GM19324 (cell line): ENCODE results near the gene KDM4B.
"Not testable (repeated sequence)": the region's sequence is repeated elsewhere in the genome, so short reads cannot be mapped to it uniquely, and the experiment has no call there.

Experiments
- ATAC-seq: cut with Tn5 transposase; IDR thresholded peaks from one replicate; pipeline ENCODE4 v1.9.1; 2021; ENCODE audit warnings: mild to moderate bottlenecking, moderate library complexity; ENCODE audit not compliant: unreplicated experiment, low FRiP score

KDM4B gene

DNA sequence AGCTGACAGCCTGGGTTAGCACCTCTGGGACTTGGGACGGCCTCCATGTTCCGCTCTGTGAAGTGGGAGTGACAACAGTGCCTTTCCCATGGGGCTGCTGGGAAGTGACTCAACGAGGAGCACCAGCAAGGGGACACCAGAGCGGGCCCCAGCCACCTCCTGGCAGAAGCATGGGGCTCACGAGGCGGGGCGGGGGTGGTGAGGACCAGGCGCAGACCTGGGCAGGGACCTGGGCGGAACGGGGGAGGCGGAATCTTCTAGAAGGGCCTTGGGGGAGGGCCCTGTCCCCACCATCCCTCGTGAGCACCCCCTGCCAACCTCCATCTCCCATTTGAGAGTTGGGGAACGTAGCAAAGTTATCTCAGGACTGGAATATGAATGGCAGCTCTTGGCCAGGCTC lies 37.9 kb downstream of the KDM4B start:
- no peak for ATAC-seq

DNA sequence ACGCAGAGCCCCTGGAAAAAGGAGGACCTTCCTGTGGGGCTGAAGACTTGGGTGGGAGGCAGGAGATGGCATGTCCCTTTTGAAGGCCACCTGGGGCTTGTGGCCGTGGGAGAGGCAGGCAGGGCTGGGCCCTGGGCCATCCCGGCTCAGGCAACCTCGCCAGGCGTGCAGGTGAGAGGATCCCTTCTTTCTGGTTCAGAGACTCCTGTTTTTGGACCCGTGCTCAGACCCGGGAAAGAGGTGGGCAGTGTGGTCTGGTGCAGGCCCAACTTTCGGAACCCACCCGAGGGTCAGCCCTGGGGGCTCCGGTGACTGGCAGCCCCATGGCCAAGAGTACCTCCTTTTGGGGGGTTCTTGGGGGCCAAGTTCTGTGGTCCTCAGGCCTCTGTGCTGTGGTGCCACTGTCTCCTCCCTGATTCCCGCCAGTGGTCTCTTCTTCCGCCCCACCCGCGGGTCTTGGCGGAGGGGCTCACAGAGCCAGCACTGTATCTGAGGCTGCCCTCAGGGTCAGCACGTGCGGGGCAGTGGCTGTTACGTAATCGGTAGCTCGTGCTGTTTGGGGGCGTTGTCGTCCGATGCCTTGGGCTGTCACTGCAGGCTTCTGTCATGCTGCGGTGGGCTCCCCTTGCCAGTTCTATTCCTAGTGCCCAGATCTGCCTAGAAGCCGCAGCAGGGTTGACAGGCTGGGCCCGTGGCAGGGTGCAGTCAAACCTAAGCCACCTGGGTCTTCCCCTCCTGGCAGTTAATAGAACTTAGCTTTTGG lies 42.7 kb downstream of the KDM4B start:
- ATAC-seq = no peak

DNA sequence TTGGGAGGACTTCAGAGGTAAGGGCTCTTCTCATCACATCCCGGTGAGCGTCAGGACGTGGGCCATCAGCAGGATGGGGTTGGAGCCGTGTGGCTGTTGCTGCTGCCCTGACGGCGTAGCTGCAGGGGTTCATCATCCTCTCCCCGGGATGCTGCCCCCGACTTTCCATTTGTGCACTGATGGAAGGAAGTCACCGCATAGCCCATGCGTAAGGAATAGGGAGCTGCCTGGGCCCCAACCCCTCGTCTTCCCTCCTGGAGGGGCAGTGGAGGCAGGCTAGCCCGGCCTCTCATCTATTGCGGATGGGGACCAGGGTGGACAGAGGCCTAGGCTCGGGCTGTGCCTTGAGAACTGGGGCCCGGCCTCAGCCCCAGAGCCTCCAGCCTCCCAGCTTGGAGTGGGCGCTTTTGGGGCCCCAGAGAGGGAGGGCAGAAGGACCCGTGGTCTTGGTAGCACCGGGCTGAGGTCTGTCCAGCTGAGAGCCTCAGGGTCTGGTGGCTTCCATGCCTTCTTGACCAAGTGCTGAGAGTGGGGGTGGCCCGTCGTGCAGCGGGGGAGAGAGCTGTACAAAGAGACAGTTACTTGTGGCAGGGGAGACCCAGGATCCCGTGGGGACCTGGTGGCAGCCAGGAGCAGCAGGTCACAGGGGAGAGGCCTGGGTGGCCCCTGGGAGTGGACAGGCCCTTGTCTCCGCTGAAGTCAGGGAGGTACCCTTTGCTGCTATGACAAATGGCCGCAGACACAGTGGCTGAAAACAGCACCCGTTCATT lies 44.0 kb downstream of the KDM4B start:
- ATAC-seq = no peak

GRCh38 chr19:5013761-5014160 lies 44.8 kb downstream of the KDM4B start:
- no peak for ATAC-seq

- no peak for ATAC-seq
These were observed 46.0 kb downstream of the KDM4B start for GRCh38 chr19:5014941-5015340.

- ATAC-seq = no peak
These were observed 47.4 kb downstream of the KDM4B start for GRCh38 chr19:5016268-5016667.

DNA sequence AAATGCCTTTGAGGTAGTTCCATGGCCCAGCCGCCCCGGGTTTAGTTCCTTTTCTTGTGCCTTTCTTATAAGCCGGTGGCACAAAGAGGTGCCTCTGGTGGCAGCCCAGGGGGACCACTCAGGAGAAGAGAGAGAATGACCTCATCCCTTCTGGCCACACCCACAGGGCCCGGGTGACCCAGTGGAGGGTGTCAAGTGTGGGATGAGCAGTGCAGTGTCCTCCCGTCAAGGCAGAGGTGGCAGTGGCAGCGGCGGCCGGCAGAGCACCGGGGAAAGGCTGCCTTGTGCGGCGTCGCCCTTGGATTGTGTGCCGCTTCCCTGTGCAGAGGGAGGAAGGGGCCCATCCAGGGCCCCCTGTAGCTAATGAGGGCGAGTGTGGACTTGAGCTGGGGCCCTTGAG lies 47.9 kb downstream of the KDM4B start:
- ATAC-seq = no peak

GRCh38 chr19:5017235-5017634 lies 48.3 kb downstream of the KDM4B start:
- no peak for ATAC-seq

GRCh38 chr19:5018224-5019015 lies 49.5 kb downstream of the KDM4B start:
- ATAC-seq = no peak

GRCh38 chr19:5020368-5020767 lies 51.5 kb downstream of the KDM4B start:
- no peak for ATAC-seq

DNA sequence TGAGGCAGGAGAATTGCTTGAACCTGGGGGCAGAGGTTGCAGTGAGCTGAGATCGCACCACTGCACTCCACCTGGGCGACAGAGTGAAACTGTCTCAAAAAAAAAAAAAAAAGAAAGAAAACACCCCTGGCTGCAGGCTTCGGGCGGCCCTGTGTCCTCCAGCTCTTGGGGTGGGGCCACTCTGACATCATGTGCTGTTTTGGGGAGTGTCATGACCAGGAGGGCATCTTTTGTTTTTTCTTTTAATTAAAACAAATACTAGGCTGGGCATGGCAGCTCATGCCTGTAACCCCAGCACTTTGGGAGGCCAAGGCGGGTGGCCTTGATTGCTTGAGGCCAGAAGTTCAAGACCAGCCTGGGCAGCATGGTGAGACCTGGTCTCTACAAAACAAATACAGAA lies 52.1 kb downstream of the KDM4B start:
- no peak for ATAC-seq

GRCh38 chr19:5022066-5022860 lies 53.4 kb downstream of the KDM4B start:
- no peak for ATAC-seq

DNA sequence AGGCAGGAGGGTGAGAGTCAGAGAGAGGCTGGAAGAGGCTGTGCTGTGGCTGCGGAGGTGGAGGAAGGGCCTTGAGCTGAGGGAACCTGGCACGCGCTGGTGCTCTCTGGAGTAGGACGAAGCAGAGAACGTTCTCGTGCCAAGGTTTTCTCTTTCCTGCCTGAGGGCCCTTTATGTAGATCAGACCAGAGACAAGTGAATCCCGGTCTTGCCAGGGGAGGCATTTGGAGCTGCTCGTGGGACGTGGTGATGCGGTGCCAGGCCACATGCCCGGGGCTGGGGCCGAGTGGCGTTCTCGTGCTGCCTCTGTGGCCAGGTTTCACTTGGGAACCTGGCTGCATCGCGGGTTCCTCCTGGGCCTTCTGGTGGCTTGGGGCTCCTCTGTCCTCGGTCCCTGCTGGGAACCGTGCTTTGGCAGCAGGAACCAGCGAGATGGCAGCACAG lies 54.2 kb downstream of the KDM4B start:
- no peak for ATAC-seq

DNA sequence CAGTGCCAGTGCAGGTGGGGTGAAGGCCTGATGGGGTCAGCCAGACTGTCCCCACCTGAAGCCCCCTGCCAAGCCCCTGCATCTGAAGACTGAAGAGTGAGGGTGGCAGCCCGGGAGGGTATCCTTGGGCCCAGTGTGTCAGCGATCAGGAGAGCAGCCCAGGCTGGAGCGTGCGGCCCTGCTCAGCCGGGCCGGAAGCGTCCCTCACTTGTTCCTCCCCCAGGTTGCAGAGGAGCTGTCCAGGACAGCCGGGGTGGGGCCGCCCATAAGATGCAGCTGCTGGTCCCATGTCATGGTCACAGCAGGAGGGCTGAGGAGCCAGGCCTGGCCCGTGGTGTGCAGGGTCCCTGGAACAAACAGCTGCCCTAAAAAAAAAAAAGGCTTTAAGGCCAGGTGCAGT lies 55.4 kb downstream of the KDM4B start:
- ATAC-seq = no peak

DNA sequence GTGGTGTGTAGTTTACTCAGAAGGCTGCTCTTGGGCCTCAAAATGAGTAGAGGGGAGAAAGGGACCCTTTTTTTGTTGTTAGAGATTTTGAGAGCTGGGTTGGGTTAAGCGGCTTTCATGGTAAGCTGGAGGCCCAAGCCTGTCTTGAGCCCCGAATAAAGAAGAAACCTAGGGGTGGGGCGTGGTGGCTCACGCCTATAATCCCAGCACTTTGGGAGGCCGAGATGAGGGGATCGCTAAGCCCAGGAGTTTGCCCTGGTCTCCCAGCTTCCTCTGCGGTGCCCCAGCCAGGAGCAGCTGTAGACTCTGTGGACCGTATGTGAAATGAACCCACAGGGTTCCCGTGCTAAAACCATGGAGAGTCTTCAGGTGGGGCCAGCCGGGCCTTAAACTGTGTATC lies 56.1 kb downstream of the KDM4B start:
- ATAC-seq = no peak

DNA sequence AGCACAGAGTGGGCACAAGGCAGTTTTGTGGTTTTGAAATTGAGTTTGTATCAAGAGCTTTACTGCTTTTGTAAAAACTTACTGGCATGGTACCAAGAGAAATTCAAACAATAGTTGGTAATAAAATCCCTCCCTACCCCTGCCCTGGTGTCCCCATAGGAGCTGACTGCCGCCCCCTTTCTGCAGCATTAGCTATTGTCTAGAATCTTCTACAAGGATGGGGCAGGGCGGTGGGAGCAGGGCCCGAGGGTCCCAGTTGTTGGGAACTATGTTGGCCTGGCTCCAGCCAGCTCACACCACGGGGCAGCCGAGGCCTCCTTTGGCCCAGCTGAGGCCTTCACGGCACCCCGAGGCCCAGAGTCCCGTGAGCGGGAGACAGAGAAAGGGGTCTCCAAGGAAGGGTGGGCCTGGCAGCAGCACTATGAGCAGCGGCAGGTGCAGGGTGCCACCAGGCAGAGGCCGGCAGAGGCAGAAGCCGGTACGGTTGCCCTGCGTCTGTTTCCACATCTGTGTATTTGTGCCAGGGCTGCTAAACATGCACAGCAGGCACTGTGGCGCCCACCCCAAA lies 57.9 kb downstream of the KDM4B start:
- no peak for ATAC-seq

GRCh38 chr19:5028229-5028886 lies 59.4 kb downstream of the KDM4B start:
- ATAC-seq = no peak

DNA sequence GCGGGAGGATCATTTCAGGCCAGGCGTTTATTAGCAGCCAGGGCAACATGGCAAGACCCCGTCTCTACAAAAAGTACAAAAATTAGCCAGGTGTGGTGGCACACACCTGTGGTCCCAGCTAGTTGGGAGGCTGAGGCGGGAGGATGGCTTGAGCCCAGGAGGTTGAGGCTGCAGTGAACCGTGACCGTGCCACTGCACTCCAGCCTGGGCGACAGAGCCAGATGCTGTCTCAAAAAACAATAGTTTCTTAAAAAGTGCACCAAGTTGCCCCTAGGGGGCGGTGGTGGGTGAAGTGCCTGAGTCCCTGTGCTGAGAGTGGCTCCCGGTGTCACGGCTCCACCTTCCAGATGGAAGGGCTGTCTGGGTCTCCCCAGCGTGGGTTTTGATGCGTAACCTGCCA lies 60.7 kb downstream of the KDM4B start:
- ATAC-seq = not testable (repeated sequence)

GRCh38 chr19:5030136-5030820 lies 61.4 kb downstream of the KDM4B start:
- ATAC-seq = no peak
